GM23338 (cell line): ENCODE results near the gene ATP2A3. TPM values are rescaled to one million over a fixed set of nuclear protein-coding genes. Genes with fewer than 3 reads are reported as not detected.

ENCODE experiments used
- ATAC-seq: fragments of 200-7000 bp; cut with Tn5 transposase; 3 replicates; pipeline ENCODE4 v1.9.1; 2020
- DNase-seq: peaks from one replicate; pipeline ENCODE4 v3.0.0-alpha.2; 2015; ENCODE audit warnings: low spot score
- H2AFZ ChIP-seq: fragments of 200-600 bp; sonication (generic); 2 replicates; pipeline ENCODE4 v1.8.0; 2016; ENCODE audit warnings: antibody characterized with exemption, mild to moderate bottlenecking, moderate library complexity
- H3F3A ChIP-seq: fragments of 200-600 bp; sonication (generic); replicated peaks from 2 replicates; pipeline ENCODE4 v1.8.0; 2017; ENCODE audit warnings: antibody characterized with exemption, mixed run types, low read depth
- H3K27ac ChIP-seq: fragments of 200-600 bp; sonication (generic); 2 replicates; pipeline ENCODE4 v1.6.1; 2016; ENCODE audit warnings: low read depth
- H3K27me3 ChIP-seq: fragments of 200-600 bp; sonication (generic); 2 replicates; pipeline ENCODE4 v1.8.0; 2016; ENCODE audit warnings: mild to moderate bottlenecking, mixed run types, moderate library complexity; ENCODE audit not compliant: insufficient read depth
- H3K36me3 ChIP-seq: fragments of 200-600 bp; sonication (generic); 2 replicates; pipeline ENCODE4 v1.8.0; 2016; ENCODE audit warnings: mild to moderate bottlenecking; ENCODE audit not compliant: insufficient read depth
- H3K4me1 ChIP-seq: fragments of 200-600 bp; sonication (generic); 2 replicates; pipeline ENCODE4 v1.8.0; 2016; ENCODE audit warnings: mild to moderate bottlenecking, moderate library complexity; ENCODE audit not compliant: insufficient read depth
- H3K4me2 ChIP-seq: fragments of 200-600 bp; sonication (generic); 2 replicates; pipeline ENCODE4 v1.7.1; 2017; ENCODE audit warnings: mixed run types
- H3K4me3 ChIP-seq: fragments of 200-600 bp; sonication (generic); 2 replicates; pipeline ENCODE4 v1.6.1; 2016; ENCODE audit warnings: mixed run types
- H3K79me2 ChIP-seq: fragments of 200-600 bp; sonication (generic); replicated peaks from 2 replicates; pipeline ENCODE4 v1.8.0; 2017; ENCODE audit warnings: mild to moderate bottlenecking; ENCODE audit not compliant: insufficient read depth
- H3K9me2 ChIP-seq: fragments of 200-600 bp; sonication (generic); 2 replicates; pipeline ENCODE4 v1.8.0; 2017; ENCODE audit not compliant: insufficient read depth
- H4K20me1 ChIP-seq: fragments of 200-600 bp; sonication (generic); replicated peaks from 2 replicates; pipeline ENCODE4 v1.8.0; 2017; ENCODE audit warnings: mild to moderate bottlenecking; ENCODE audit not compliant: insufficient read depth
- H3K27ac Mint-ChIP-seq: 2 replicates; pipeline ENCODE4 v1.8.0; 2020; ENCODE audit warnings: inconsistent platforms, mild to moderate bottlenecking, moderate library complexity, mixed read lengths
- H3K27me3 Mint-ChIP-seq: 3 replicates; pipeline ENCODE4 v1.8.0; 2022; ENCODE audit warnings: low read depth, mild to moderate bottlenecking, moderate library complexity, mixed read lengths, inconsistent platforms; ENCODE audit not compliant: insufficient read depth, poor library complexity
- H3K36me3 Mint-ChIP-seq: 3 replicates; pipeline ENCODE4 v1.8.0; 2021; ENCODE audit warnings: low read depth, mild to moderate bottlenecking, inconsistent platforms, moderate library complexity, mixed read lengths
- H3K4me1 Mint-ChIP-seq: 3 replicates; pipeline ENCODE4 v1.8.0; 2020; ENCODE audit warnings: mild to moderate bottlenecking, inconsistent platforms, mixed read lengths
- H3K4me3 Mint-ChIP-seq: 3 replicates; pipeline ENCODE4 v1.8.0; 2021; ENCODE audit warnings: moderate library complexity, mild to moderate bottlenecking, inconsistent platforms, mixed read lengths
- H3K9me3 Mint-ChIP-seq: 3 replicates; pipeline ENCODE4 v1.8.0; 2020; ENCODE audit warnings: moderate library complexity, mild to moderate bottlenecking, inconsistent platforms, mixed read lengths
- CREB1 ChIP-seq: fragments of 250-450 bp; sonication (Bioruptor Pico); IDR thresholded peaks from 2 replicates; pipeline ENCODE4 v1.5.0; 2020; ENCODE audit warnings: low read depth, mild to moderate bottlenecking, moderate library complexity
- JUNB ChIP-seq: IDR thresholded peaks from one replicate; pipeline ENCODE4 v1.6.1; 2016; ENCODE audit warnings: antibody characterized with exemption; ENCODE audit not compliant: unreplicated experiment
- NANOG ChIP-seq: IDR thresholded peaks from 2 replicates; pipeline ENCODE4 v1.6.1; 2016; ENCODE audit warnings: antibody characterized with exemption, borderline replicate concordance
- POLR2AphosphoS5 ChIP-seq: IDR thresholded peaks from 2 replicates; pipeline ENCODE4 v1.6.1; 2016; ENCODE audit warnings: antibody characterized with exemption, low read depth
- ZNF114 ChIP-seq: fragments of 250-450 bp; sonication (Bioruptor Pico); IDR thresholded peaks from 2 replicates; pipeline ENCODE4 v1.5.0; 2020; ENCODE audit warnings: mild to moderate bottlenecking, moderate library complexity
- ZNF331 ChIP-seq: fragments of 250-450 bp; sonication (Bioruptor Pico); IDR thresholded peaks from 2 replicates; pipeline ENCODE4 v1.5.0; 2020; ENCODE audit warnings: low read depth, mild to moderate bottlenecking, moderate library complexity
- polyA plus RNA-seq: library from polyadenylated mRNA; unstranded; fragments of >200 nt; fragmentation: Nextera tagmentation; extraction: Ambion mirVana; gene quantifications from 2 replicates; pipeline ENCODE4 v1.2.1, GENCODE V29; 2016
- total RNA-seq: library from RNA; depleted of rRNA; stranded (reverse); fragments of >200 nt; shearing (Covaris generic); gene quantifications from 2 replicates; pipeline ENCODE4 v1.2.3, GENCODE V29; 2014
- TF ChIP-seq, protein P1 (sequence below): IDR thresholded peaks from 2 replicates; pipeline ENCODE4 v1.6.1; 2016; ENCODE audit warnings: antibody characterized with exemption
- TF ChIP-seq, protein P2 (sequence below), 2 experiments: fragments of 200-600 bp in 1 of 2; sonication (generic) in 1 of 2; conservative IDR thresholded peaks; 2 replicates each; pipeline versions ENCODE4 v1.5.1 to v1.6.1; 2016 to 2017; ENCODE audit warnings: antibody characterized with exemption in 2 of 2, low read depth in 2 of 2, mild to moderate bottlenecking in 2 of 2, moderate library complexity in 1 of 2
- TF ChIP-seq, protein P3 (sequence below): IDR thresholded peaks from one replicate; pipeline ENCODE4 v1.6.1; 2018; ENCODE audit warnings: antibody characterized with exemption; ENCODE audit not compliant: unreplicated experiment

The ATP2A3 gene
- total and polyA plus RNA-seq, 2 experiments from 2014 or later: 9.6 to 35.2 TPM

DNA sequence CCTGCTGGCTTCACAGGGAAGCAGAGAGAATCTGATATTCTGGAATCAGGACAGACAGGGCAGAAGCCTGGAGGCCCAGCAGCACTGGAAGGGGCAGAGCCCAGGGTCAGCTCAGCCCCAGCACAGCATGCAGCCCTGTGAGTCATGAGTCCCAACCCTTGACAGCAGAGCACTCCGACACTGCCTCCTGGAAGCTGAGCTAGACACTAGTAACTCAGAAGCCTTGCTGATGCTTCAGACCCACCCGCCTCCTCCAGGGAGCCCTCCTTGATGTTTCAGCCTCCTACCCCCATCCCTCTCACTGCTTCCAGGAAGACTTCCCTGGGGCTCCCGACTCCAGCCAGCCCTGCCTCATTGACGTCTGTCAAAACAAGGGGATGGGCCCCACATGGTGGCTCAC lies 78.3 kb downstream of the ATP2A3 start:
- Histone ChIP-seq H3K9me2 (no peaks in the 10 kb centered on the region), H3K4me1 (peaks cover 13% of the 10 kb centered on the region), H3K4me3 (no peak overlapping the region), H3K36me3 (no peaks in the 10 kb centered on the region), H3K4me2 (no peak overlapping the region), H2AFZ (no peak overlapping the region), H3K79me2 (0 out of 2 replicates have a peak, but pooled peaks cover 4% of the 10 kb centered on the region), H3K27me3 (no peaks in the 10 kb centered on the region), H4K20me1 (no peaks in the 10 kb centered on the region; the same call in 1 of the 2 replicates), H3K27ac (no peak overlapping the region), H3F3A (peaks cover 6% of the 10 kb centered on the region; the same call in 1 of the 2 replicates)
- Mint-ChIP-seq H3K27me3 (peaks cover 9% of the 10 kb centered on the region), H3K36me3 (peaks cover 2% of the 10 kb centered on the region; the same call in 1 of the 3 replicates), H3K4me3 (no peak overlapping the region), H3K4me1 (peaks cover 27% of the 10 kb centered on the region), H3K27ac (no peak overlapping the region), H3K9me3 (no peaks in the 10 kb centered on the region)
- TF ChIP-seq, protein P1, sequence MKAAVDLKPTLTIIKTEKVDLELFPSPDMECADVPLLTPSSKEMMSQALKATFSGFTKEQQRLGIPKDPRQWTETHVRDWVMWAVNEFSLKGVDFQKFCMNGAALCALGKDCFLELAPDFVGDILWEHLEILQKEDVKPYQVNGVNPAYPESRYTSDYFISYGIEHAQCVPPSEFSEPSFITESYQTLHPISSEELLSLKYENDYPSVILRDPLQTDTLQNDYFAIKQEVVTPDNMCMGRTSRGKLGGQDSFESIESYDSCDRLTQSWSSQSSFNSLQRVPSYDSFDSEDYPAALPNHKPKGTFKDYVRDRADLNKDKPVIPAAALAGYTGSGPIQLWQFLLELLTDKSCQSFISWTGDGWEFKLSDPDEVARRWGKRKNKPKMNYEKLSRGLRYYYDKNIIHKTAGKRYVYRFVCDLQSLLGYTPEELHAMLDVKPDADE: no peak
- TF ChIP-seq JUNB (no peak), POLR2AphosphoS5 (no peak)
- ATAC-seq: no peak
- no peak for DNase-seq

DNA sequence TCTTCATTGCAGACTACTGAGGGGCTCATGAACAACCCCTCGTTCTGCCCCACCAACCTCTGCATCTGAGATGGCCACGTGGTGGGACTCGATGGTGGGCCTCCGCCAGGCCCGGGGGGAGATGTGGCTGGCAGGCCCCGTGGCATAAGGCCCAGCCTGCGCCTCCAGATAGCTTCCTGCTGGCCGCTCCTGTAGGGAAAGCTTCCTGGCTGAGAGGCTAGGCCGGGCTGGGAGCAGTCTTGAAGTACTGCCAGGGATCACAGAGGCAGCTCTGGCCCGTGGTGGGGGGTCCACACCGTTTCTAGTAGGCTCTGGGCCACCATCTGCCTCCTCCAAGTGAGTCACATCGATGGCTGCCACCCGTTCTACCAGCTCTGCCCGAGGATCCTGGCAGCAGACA lies 79.0 kb downstream of the ATP2A3 start:
- no peak for TF ChIP-seq CREB1
- no peak for TF ChIP-seq ZNF331 (CRISPR knock-in tag)
- H3K4me1 Mint-ChIP-seq: peaks cover 20% of the 10 kb centered on the region
- ATAC-seq: no peak
- 0 out of 2 replicates have a peak, but pooled peaks cover 3% of the 10 kb centered on the region for H3K36me3 ChIP-seq
- H3K27ac Mint-ChIP-seq: no peak overlapping the region
- H3K4me2 ChIP-seq: no peak overlapping the region
- H3K27me3 ChIP-seq: no peaks in the 10 kb centered on the region
- H3K9me3 Mint-ChIP-seq: no peaks in the 10 kb centered on the region
- H3K27me3 Mint-ChIP-seq: peaks cover 7% of the 10 kb centered on the region
- H3F3A ChIP-seq: peaks cover 6% of the 10 kb centered on the region; the same call in 1 of the 2 replicates
- no peak overlapping the region for H3K4me3 Mint-ChIP-seq
- no peak overlapping the region for H3K27ac ChIP-seq
- H2AFZ ChIP-seq: no peak overlapping the region
- no peaks in the 10 kb centered on the region; the same call in 1 of the 2 replicates for H4K20me1 ChIP-seq
- no peaks in the 10 kb centered on the region for H3K79me2 ChIP-seq
- peaks cover 8% of the 10 kb centered on the region for H3K4me1 ChIP-seq
- H3K4me3 ChIP-seq: no peak overlapping the region
- H3K9me2 ChIP-seq: no peaks in the 10 kb centered on the region
- H3K36me3 Mint-ChIP-seq: peaks cover 2% of the 10 kb centered on the region; the same call in 1 of the 3 replicates
- no peak for DNase-seq

DNA sequence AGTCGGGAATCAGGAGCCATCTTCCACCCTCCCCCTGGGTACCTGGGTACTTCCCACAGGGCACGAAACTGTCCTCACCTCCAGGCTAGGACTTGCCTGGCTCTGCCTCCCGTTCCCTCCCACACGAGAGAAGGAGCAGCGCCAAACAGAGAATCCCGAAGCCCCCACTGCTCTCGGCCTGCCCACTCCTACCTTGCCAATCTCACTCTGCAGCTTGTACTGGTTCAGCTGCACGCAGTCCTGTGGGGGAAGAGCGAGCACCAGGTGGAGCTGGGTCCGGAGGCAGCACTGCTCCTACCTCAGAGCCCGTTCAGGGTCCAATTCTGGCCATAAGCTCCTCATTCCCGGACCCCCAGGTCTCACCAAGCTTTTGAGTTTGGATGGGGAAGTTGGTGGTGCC lies 80.0 kb downstream of the ATP2A3 start:
- Histone ChIP-seq H3K4me3 (no peak overlapping the region), H3F3A (peaks cover 6% of the 10 kb centered on the region; the same call in 1 of the 2 replicates), H2AFZ (no peak overlapping the region), H3K9me2 (no peaks in the 10 kb centered on the region), H3K4me1 (peaks cover 8% of the 10 kb centered on the region), H3K36me3 (0 out of 2 replicates have a peak, but pooled peaks cover 3% of the 10 kb centered on the region), H4K20me1 (no peaks in the 10 kb centered on the region; the same call in 1 of the 2 replicates), H3K27ac (no peak overlapping the region), H3K27me3 (no peaks in the 10 kb centered on the region), H3K79me2 (no peaks in the 10 kb centered on the region), H3K4me2 (no peak overlapping the region)
- TF ChIP-seq POLR2AphosphoS5 (no peak), ZNF114 (CRISPR knock-in tag) (no peak), NANOG (no peak), ZNF331 (CRISPR knock-in tag) (no peak), JUNB (no peak), CREB1 (no peak)
- TF ChIP-seq, protein P2, sequence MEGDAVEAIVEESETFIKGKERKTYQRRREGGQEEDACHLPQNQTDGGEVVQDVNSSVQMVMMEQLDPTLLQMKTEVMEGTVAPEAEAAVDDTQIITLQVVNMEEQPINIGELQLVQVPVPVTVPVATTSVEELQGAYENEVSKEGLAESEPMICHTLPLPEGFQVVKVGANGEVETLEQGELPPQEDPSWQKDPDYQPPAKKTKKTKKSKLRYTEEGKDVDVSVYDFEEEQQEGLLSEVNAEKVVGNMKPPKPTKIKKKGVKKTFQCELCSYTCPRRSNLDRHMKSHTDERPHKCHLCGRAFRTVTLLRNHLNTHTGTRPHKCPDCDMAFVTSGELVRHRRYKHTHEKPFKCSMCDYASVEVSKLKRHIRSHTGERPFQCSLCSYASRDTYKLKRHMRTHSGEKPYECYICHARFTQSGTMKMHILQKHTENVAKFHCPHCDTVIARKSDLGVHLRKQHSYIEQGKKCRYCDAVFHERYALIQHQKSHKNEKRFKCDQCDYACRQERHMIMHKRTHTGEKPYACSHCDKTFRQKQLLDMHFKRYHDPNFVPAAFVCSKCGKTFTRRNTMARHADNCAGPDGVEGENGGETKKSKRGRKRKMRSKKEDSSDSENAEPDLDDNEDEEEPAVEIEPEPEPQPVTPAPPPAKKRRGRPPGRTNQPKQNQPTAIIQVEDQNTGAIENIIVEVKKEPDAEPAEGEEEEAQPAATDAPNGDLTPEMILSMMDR (conservative IDR thresholded peaks at IDR 0.05; ENCODE audit: low read depth in 2 of 2): no peak
- TF ChIP-seq, protein P3, sequence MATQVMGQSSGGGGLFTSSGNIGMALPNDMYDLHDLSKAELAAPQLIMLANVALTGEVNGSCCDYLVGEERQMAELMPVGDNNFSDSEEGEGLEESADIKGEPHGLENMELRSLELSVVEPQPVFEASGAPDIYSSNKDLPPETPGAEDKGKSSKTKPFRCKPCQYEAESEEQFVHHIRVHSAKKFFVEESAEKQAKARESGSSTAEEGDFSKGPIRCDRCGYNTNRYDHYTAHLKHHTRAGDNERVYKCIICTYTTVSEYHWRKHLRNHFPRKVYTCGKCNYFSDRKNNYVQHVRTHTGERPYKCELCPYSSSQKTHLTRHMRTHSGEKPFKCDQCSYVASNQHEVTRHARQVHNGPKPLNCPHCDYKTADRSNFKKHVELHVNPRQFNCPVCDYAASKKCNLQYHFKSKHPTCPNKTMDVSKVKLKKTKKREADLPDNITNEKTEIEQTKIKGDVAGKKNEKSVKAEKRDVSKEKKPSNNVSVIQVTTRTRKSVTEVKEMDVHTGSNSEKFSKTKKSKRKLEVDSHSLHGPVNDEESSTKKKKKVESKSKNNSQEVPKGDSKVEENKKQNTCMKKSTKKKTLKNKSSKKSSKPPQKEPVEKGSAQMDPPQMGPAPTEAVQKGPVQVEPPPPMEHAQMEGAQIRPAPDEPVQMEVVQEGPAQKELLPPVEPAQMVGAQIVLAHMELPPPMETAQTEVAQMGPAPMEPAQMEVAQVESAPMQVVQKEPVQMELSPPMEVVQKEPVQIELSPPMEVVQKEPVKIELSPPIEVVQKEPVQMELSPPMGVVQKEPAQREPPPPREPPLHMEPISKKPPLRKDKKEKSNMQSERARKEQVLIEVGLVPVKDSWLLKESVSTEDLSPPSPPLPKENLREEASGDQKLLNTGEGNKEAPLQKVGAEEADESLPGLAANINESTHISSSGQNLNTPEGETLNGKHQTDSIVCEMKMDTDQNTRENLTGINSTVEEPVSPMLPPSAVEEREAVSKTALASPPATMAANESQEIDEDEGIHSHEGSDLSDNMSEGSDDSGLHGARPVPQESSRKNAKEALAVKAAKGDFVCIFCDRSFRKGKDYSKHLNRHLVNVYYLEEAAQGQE: no peak
- Mint-ChIP-seq H3K27me3 (peaks cover 9% of the 10 kb centered on the region), H3K36me3 (peaks cover 2% of the 10 kb centered on the region; the same call in 1 of the 3 replicates), H3K4me1 (peaks cover 16% of the 10 kb centered on the region; the same call in 2 of the 3 replicates), H3K4me3 (no peak overlapping the region), H3K9me3 (no peaks in the 10 kb centered on the region), H3K27ac (no peak overlapping the region)
- ATAC-seq (no peak), DNase-seq (no peak)
